Fibroblast of villous mesenchyme (primary cell): Measurements from ENCODE around the gene SLFN13. TPM values are rescaled to one million over a fixed set of nuclear protein-coding genes. Genes with fewer than 3 reads are reported as not detected.
"Not testable (repeated sequence)": the region's sequence is repeated elsewhere in the genome, so short reads cannot be mapped to it uniquely, and the experiment has no call there.

Source experiments
- DNase-seq: peaks from one replicate; pipeline ENCODE4 v3.0.0-alpha.2; 2010; ENCODE audit warnings: low read depth
- H3K4me3 ChIP-seq: 2 replicates; pipeline ENCODE4 v1.5.1; 2011; ENCODE audit warnings: low read depth, mild to moderate bottlenecking, low read length
- small RNA-seq: library from RNA; depleted of rRNA; stranded (forward); fragments of <200 nt; gene quantifications from one replicate; pipeline ENCODE3, GENCODE V24; 2012
- total RNA-seq: library from RNA; depleted of rRNA; stranded (reverse); fragments of >200 nt; gene quantifications from 2 replicates; pipeline ENCODE4 v1.2.3, GENCODE V29; 2012
- TF ChIP-seq, protein P1 (sequence below): IDR thresholded peaks from 2 replicates; pipeline ENCODE4 v1.5.1; 2012; ENCODE audit warnings: low read depth, mild to moderate bottlenecking, low read length; ENCODE audit not compliant: insufficient read depth

The SLFN13 gene
- total RNA-seq, 1 donor: 2.6 TPM

DNA sequence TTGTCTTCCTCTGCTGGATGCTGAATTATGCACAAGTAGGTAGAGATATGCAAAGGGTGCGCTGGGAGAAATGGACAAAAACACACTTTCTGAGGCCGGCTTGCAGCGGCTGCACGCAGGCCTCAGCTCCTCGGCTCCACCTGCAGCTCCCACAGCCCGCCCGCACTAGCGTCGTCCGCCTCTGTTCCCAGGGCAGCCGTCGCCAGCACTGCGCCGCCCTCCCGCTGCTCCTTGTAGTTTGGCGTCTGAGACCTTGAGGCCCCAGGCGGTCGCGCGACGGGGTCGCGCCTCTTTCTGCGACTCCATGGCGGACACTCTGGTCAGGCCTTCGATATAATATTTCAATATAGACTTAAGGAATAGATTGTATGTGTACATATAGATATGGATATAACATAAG is 41.0 kb downstream of the SLFN13 start:
- H3K4me3 ChIP-seq: no peak overlapping the region
- no peak for DNase-seq
- TF ChIP-seq, protein P1, sequence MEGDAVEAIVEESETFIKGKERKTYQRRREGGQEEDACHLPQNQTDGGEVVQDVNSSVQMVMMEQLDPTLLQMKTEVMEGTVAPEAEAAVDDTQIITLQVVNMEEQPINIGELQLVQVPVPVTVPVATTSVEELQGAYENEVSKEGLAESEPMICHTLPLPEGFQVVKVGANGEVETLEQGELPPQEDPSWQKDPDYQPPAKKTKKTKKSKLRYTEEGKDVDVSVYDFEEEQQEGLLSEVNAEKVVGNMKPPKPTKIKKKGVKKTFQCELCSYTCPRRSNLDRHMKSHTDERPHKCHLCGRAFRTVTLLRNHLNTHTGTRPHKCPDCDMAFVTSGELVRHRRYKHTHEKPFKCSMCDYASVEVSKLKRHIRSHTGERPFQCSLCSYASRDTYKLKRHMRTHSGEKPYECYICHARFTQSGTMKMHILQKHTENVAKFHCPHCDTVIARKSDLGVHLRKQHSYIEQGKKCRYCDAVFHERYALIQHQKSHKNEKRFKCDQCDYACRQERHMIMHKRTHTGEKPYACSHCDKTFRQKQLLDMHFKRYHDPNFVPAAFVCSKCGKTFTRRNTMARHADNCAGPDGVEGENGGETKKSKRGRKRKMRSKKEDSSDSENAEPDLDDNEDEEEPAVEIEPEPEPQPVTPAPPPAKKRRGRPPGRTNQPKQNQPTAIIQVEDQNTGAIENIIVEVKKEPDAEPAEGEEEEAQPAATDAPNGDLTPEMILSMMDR: no peak

DNA sequence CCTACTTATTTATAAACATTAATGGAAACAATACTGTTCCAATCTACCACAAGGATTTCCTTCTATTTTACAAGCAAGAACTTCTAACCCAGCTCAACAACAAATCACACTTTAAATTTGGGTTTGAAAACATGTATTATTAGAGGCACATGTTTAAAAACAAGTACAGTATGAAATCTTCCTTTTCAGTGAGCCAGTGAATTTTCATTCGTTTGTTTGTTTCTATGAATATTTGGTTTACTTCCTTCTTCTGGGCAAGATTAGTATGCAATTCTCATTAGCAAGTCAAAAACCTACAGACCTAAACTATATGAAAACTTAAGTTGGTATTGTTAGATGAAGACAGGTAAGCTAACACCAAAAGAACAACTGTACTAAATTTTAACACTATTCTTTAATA is 42.0 kb downstream of the SLFN13 start:
- TF ChIP-seq, protein P1: no peak
- no peak for DNase-seq
- H3K4me3 ChIP-seq: no peak overlapping the region

DNA sequence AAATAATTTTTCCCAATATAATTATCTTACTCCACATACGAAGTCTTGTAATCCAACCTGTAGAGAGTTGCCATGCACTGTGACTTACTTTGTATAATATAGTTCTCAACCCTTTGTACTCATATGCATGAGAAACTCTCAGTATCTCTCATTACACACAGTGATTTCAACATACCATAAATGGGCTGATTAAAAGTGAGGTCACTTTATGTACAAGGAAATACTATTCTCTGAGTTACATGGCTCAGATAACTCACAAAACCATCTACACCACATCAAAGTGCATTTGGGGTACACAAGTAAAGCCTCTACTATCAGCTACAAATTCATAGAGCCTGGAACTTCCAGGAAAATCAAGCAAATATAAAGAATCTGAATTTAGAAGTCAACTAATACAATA is 44.2 kb downstream of the SLFN13 start:
- DNase-seq: peak; percentile 22
- TF ChIP-seq, protein P1: no peak
- H3K4me3 ChIP-seq: no peak overlapping the region

DNA sequence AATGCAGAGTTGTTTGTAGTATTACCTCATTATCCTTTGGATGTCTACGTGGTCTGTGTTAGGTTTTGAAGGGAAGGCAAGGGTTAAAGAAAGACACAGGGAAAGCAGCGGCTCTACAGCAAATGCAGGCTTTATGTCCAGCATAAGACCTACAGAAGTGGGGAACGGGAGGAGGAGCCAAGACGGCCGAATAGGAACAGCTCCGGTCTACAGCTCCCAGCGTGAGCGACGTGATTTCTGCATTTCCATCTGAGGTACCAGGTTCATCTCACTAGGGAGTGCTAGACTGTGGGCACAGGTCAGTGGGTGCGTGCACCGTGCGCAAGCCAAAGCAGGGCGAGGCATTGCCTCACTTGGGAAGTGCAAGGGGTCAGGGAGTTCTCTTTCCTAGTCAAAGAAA is 54.8 kb downstream of the SLFN13 start:
- DNase-seq, H3K4me3 ChIP-seq: not testable (repeated sequence)

DNA sequence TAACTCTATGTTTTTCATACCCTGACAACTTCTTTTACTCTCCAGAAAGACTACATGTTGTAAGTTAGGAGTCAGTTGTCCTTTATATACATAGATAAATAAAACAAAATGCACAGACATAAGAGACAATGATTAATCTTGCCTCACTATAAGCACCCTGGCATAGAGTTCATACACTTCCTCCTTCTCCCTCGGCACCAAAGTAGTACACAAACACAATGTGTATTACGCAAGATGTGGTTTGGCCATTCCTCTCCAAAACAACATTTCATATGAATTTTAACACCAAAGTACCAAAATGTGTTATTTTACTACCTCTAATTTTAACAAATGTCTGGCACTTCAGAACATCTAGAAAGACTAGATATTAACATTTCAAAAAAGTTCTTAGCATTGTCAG is 57.9 kb downstream of the SLFN13 start:
- H3K4me3 ChIP-seq: no peak overlapping the region
- DNase-seq: peak; percentile 12
- TF ChIP-seq, protein P1: no peak

DNA sequence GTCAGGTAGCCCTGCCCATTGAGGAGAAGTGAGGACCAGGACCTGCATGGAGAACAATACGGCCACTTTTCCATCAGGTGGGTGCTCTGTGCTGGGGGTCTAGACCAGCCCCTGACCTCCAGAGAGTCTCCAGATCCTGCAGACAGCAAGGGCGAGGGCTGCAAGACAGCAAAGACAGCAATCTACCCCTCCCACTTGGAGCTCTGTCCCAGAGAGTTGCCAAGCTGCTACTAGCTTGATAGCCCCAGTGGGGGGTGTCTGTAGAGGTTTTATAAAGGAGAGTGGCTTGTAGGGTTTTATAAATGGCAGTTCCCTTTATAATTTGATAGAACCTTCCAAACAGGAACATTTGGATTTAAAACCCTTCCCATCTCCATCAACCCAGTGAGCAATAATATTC is 58.4 kb downstream of the SLFN13 start:
- DNase-seq: no peak
- no peak overlapping the region for H3K4me3 ChIP-seq
- TF ChIP-seq, protein P1: no peak

DNA sequence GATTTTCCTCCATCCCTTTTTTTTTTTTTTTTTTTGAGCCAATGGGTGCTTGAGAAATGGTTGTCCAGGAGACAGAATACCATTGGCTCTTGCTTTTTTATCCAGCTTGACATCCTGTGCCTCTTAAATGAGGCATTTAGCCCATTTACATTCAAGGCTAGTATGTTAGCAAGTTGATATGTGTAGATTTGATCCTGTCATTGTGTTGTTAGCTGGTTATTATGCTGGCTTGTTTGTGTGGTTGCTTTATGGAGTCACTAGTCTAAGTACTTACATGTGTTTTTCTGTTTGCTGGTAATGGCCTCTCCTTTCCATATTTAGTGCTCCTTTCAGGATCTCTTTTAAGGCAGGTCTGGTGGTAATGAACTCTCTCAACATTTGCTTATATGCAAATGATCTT is 61.1 kb downstream of the SLFN13 start:
- no peak for DNase-seq
- H3K4me3 ChIP-seq: no peak overlapping the region
- TF ChIP-seq, protein P1: no peak

Small RNAs within 50 kb of the gene (small RNA-seq; reads per million reads assigned to genes)
- gene AC060766.5: not detected

Other genes with a start within 250 kb of the SLFN13 start
- gene SLFN5, start 205.7 kb downstream of the SLFN13 start, total RNA-seq: 65.1 and 67.8 TPM in 2 replicates
- gene SLFN11, start 75.1 kb downstream of the SLFN13 start, total RNA-seq: 54.8 and 95.9 TPM in 2 replicates
- gene SLFN12, start 16.3 kb downstream of the SLFN13 start, total RNA-seq: 30.6 and 47.9 TPM in 2 replicates
- not detected in 2 replicates for gene SLFN12L, start 88.9 kb upstream of the SLFN13 start, total RNA-seq
- gene SLFN14, start 112.1 kb upstream of the SLFN13 start, total RNA-seq: not detected in 2 replicates
- 6.4 and 7.3 TPM in 2 replicates for gene PEX12, start 129.8 kb upstream of the SLFN13 start, total RNA-seq
- gene AP2B1, start 138.6 kb upstream of the SLFN13 start, total RNA-seq: 86.7 and 97.6 TPM in 2 replicates